GM23338 (cell line): ENCODE results near the gene GPRC5C.

Experiments used
- CTCF ChIP-seq, 2 experiments: fragments of 200-600 bp in 1 of 2; sonication (generic) in 1 of 2; conservative IDR thresholded peaks; 2 replicates each; pipeline versions ENCODE4 v1.5.1 to v1.6.1; 2016 to 2017; ENCODE audit warnings: antibody characterized with exemption in 2 of 2, low read depth in 2 of 2, mild to moderate bottlenecking in 2 of 2, moderate library complexity in 1 of 2
- EZH2 ChIP-seq: fragments of 200-600 bp; sonication (generic); IDR thresholded peaks from one replicate; pipeline ENCODE4 v1.8.0; 2017; ENCODE audit warnings: antibody characterized with exemption, mild to moderate bottlenecking, low read depth; ENCODE audit not compliant: unreplicated experiment
- POLR2AphosphoS5 ChIP-seq: IDR thresholded peaks from 2 replicates; pipeline ENCODE4 v1.6.1; 2016; ENCODE audit warnings: antibody characterized with exemption, low read depth
- TF ChIP-seq, protein P1 (sequence below): IDR thresholded peaks from one replicate; pipeline ENCODE4 v1.6.1; 2018; ENCODE audit warnings: antibody characterized with exemption; ENCODE audit not compliant: unreplicated experiment

- no peak for TF ChIP-seq CTCF (conservative IDR thresholded peaks at IDR 0.05; ENCODE audit: low read depth in 2 of 2)
- TF ChIP-seq POLR2AphosphoS5, result no peak
- no peak for TF ChIP-seq EZH2
- TF ChIP-seq, protein P1, sequence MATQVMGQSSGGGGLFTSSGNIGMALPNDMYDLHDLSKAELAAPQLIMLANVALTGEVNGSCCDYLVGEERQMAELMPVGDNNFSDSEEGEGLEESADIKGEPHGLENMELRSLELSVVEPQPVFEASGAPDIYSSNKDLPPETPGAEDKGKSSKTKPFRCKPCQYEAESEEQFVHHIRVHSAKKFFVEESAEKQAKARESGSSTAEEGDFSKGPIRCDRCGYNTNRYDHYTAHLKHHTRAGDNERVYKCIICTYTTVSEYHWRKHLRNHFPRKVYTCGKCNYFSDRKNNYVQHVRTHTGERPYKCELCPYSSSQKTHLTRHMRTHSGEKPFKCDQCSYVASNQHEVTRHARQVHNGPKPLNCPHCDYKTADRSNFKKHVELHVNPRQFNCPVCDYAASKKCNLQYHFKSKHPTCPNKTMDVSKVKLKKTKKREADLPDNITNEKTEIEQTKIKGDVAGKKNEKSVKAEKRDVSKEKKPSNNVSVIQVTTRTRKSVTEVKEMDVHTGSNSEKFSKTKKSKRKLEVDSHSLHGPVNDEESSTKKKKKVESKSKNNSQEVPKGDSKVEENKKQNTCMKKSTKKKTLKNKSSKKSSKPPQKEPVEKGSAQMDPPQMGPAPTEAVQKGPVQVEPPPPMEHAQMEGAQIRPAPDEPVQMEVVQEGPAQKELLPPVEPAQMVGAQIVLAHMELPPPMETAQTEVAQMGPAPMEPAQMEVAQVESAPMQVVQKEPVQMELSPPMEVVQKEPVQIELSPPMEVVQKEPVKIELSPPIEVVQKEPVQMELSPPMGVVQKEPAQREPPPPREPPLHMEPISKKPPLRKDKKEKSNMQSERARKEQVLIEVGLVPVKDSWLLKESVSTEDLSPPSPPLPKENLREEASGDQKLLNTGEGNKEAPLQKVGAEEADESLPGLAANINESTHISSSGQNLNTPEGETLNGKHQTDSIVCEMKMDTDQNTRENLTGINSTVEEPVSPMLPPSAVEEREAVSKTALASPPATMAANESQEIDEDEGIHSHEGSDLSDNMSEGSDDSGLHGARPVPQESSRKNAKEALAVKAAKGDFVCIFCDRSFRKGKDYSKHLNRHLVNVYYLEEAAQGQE, result no peak
Observed at GRCh38 chr17:74491626-74492025, 59.7 kb downstream of the GPRC5C start.
